ENCODE data around the gene EEPD1.

- TF ChIP-seq CTCF (IDR thresholded peaks at IDR 0.05; ENCODE audit: insufficient read depth, low read depth, low read length) (no peak), EZH2 (IDR thresholded peaks at IDR 0.05; ENCODE audit: insufficient read depth, low read length) (no peak)
These were observed 12.0 kb downstream of the EEPD1 start for GRCh38 chr7:36165059-36165458.

Data from astrocyte (in vitro differentiated cells and primary cell).